ENCODE results near the gene IGSF3.

- TF ChIP-seq CTCF (IDR thresholded peaks at IDR 0.05; ENCODE audit: low read length) (no peak), EZH2 (optimal IDR thresholded peaks at IDR 0.05; ENCODE audit: low read depth, low read length) (no peak), EZH2phosphoT487 (IDR thresholded peaks at IDR 0.05; ENCODE audit: low read length) (no peak)
Observed at GRCh38 chr1:116537898-116538297, 129.6 kb downstream of the IGSF3 start.

All from MM.1S (cell line).